Prostate gland (tissue), 2 donors: ENCODE results near the gene SLC8A2. TPM values are rescaled to one million over a fixed set of nuclear protein-coding genes. Genes with fewer than 3 reads are reported as not detected.
"Not testable (repeated sequence)": the region's sequence is repeated elsewhere in the genome, so short reads cannot be mapped to it uniquely, and the experiment has no call there.

Experiments used
- DNase-seq: peaks from one replicate; pipeline ENCODE4 v3.0.0-alpha.2; 2019; ENCODE audit warnings: low spot score
- H3K27ac ChIP-seq, 2 donors: fragments of 200-600 bp; sonication (generic); 2 replicates each; pipeline ENCODE4 v1.5.1; 2017 to 2019
- H3K27me3 ChIP-seq: fragments of 200-600 bp; sonication (generic); replicated peaks from 2 replicates; pipeline ENCODE4 v1.5.1; 2019; ENCODE audit not compliant: insufficient read depth
- H3K36me3 ChIP-seq, 2 donors: fragments of 200-600 bp; sonication (generic); 1 replicate in 1 of 2; 2 replicates in 1 of 2; pipeline versions ENCODE4 v1.5.1 to v1.8.1; 2017 to 2019
- H3K4me1 ChIP-seq: fragments of 200-600 bp; sonication (generic); replicated peaks from 2 replicates; pipeline ENCODE4 v1.5.1; 2019
- H3K4me3 ChIP-seq, 2 donors: fragments of 200-600 bp; sonication (generic); 2 replicates each; pipeline ENCODE4 v1.5.1; 2017 to 2019
- H3K9me3 ChIP-seq: fragments of 200-600 bp; sonication (generic); 2 replicates; pipeline ENCODE4 v1.5.1; 2017
- POLR2A ChIP-seq: fragments of 450-650 bp; IDR thresholded peaks from one replicate; pipeline ENCODE4 v1.6.1; 2016; ENCODE audit warnings: antibody characterized with exemption, mild to moderate bottlenecking
- POLR2AphosphoS5 ChIP-seq: sonication (generic); formaldehyde crosslinking; IDR thresholded peaks from one replicate; pipeline ENCODE4 v1.6.1; 2017; ENCODE audit warnings: antibody characterized with exemption
- WGBS: methylation state at CpG from one replicate; pipeline ENCODE4 v1.1.5; 2018; 5-methylcytosine and 5-hydroxymethylcytosine counted together
- intact Hi-C: fragments of 100-400 bp; cut with DNase I; formaldehyde crosslinking; loops from one replicate; pipeline ENCODE4 v1.14.2; 2022
- total RNA-seq, 2 donors: library from RNA; depleted of rRNA; stranded (reverse); fragments of >200 nt; gene quantifications; one replicate each; pipeline ENCODE4 v1.1.0, GENCODE V29; 2016
- TF ChIP-seq, protein P1 (sequence below), 4 experiments: fragments of 200-600 bp in 2 of 4; fragments of 450-650 bp in 2 of 4; sonication (generic) in 2 of 4; IDR thresholded peaks; 1 replicate in 3 of 4; 2 replicates in 1 of 4; pipeline ENCODE4 v1.5.1; 2016 to 2019; ENCODE audit warnings: antibody characterized with exemption in 4 of 4, mild to moderate bottlenecking in 2 of 4, moderate library complexity in 2 of 4

Gene SLC8A2
- total RNA-seq, 2 donors from 2014 or later = 1.3 to 7.7 TPM

DNA sequence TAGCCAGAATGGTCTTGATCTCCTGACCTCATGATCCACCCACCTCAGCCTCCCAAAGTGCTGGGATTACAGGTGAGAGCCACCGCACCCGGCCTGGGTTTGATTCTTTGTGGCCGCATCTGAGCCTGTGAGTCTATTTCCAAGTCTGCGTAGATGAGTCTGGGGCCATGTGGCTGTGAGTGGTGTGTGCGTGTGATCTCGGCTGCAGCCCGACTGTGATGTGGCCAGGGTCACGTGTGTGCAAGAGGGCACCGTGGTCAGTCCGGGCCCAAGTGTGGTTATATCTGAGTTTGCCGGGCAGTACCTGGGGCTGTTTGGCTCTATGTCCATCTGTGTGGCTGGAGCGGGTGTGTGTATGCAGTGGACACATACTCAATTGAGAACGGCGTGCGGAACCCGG is 57.8 kb downstream of the SLC8A2 start:
- WGBS = 98% methylated on average over 16 of the region's 16 CpGs
- DNase-seq = no peak

DNA sequence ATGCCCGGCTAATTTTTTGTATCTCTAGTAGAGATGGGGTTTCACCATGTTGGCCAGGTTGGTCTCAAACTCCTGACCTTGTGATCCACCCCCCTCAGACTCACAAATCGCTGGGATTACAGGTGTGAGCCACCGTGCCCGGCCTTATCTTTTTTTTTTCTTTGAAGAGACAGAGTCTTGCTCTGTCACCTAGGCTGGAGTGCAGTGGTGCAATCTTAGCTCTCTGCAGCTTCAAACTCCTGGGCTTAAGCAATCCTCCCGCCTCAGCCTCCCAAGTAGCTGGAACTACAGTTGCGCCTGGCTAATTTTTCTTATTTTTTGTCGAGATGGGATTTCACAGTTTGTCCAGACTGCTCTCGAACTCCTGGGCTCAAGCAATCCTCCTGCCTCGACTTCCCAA is 60.0 kb downstream of the SLC8A2 start:
- H3K9me3 ChIP-seq, intact Hi-C loops, H3K27ac ChIP-seq, H3K36me3 ChIP-seq, H3K4me3 ChIP-seq, H3K4me1 ChIP-seq, H3K27me3 ChIP-seq, DNase-seq: not testable (repeated sequence)
- 82% methylated on average over 9 of the region's 9 CpGs for WGBS

More for the DNA sequence above, 57.8 kb downstream of the SLC8A2 start:
- intact Hi-C loops = no loop called here
- H3K27ac ChIP-seq = no peak overlapping the region
- no peaks in the 10 kb centered on the region for H3K9me3 ChIP-seq
- H3K27me3 ChIP-seq = no peaks in the 10 kb centered on the region
- no peaks in the 10 kb centered on the region for H3K36me3 ChIP-seq
- no peaks in the 10 kb centered on the region for H3K4me1 ChIP-seq
- no peak overlapping the region for H3K4me3 ChIP-seq
- TF ChIP-seq POLR2AphosphoS5 = no peak
- TF ChIP-seq POLR2A = no peak
- TF ChIP-seq, protein P1, sequence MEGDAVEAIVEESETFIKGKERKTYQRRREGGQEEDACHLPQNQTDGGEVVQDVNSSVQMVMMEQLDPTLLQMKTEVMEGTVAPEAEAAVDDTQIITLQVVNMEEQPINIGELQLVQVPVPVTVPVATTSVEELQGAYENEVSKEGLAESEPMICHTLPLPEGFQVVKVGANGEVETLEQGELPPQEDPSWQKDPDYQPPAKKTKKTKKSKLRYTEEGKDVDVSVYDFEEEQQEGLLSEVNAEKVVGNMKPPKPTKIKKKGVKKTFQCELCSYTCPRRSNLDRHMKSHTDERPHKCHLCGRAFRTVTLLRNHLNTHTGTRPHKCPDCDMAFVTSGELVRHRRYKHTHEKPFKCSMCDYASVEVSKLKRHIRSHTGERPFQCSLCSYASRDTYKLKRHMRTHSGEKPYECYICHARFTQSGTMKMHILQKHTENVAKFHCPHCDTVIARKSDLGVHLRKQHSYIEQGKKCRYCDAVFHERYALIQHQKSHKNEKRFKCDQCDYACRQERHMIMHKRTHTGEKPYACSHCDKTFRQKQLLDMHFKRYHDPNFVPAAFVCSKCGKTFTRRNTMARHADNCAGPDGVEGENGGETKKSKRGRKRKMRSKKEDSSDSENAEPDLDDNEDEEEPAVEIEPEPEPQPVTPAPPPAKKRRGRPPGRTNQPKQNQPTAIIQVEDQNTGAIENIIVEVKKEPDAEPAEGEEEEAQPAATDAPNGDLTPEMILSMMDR (IDR thresholded peaks at IDR 0.05) = no peak

DNA sequence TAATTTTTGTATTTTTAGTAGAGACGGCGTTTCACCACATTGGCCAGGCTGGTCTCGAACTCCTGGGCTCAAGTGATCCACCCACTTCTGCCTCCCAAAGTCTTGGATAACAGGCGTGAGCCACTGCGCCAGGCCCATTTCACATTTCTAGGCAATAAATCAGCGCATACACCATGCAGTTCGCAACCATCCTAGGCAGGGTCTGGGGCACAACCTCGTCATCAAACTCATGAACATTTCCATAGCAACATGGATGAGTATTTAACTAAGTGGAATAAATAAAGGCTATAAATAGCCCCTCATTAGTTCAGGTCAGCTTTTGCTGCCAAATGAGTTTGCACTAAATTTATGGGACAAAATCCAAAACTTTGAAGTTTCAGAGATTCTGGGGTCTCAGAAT is 60.6 kb downstream of the SLC8A2 start:
- TF ChIP-seq, protein P1 (IDR thresholded peaks at IDR 0.05) = no peak
- TF ChIP-seq POLR2AphosphoS5 (no peak), POLR2A (no peak)
- Histone ChIP-seq H3K27ac (no peak overlapping the region), H3K4me3 (no peak overlapping the region), H3K27me3 (no peaks in the 10 kb centered on the region), H3K4me1 (no peaks in the 10 kb centered on the region), H3K9me3 (no peaks in the 10 kb centered on the region), H3K36me3 (no peaks in the 10 kb centered on the region)
- intact Hi-C loops = no loop called here
- 83% methylated on average over 8 of the region's 8 CpGs for WGBS
- no peak for DNase-seq

DNA sequence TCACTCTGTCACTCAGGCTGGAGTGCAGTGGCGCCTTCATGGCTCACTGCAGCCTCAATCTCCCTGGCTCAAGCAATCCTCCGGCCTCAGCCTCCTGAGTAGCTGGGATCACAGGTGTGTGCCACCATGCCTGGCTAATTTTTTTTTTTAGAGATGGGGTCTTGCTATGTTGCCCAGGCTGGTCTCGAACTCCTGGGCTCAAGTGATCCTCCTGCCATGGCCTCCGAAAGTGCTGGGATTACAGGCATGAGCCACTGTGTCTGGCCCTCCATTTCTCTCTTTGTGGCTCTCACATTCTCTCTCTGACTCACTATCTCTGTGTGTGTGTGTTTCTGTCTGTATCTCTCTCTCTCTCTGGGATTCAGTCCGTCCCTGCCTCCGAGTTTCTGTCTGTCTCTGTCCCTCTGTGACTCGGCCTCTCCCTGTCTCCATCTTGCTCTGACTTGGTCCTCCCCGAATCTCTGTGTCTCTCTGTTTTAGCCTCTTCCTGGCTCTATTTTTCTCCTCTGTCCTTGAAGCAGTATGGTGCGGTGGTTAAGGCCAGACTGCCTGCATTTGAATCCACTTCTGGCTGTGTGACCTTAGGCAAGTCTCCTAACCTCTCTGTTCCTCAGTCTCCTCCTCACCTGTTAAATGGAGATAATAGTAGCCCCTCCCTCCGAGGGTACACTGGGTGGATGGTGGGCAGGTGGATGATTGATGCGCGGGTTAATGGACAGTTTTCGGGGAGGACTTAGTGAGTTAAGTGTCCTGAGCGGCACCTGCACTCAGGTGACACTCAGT is 63.3 kb downstream of the SLC8A2 start:
- no peak for DNase-seq
- intact Hi-C loops = no loop called here
- Histone ChIP-seq H3K4me1 (no peaks in the 10 kb centered on the region), H3K27me3 (no peaks in the 10 kb centered on the region), H3K36me3 (no peaks in the 10 kb centered on the region), H3K4me3 (no peak overlapping the region), H3K27ac (no peak overlapping the region), H3K9me3 (no peaks in the 10 kb centered on the region)
- WGBS = 93% methylated on average over 14 of the region's 14 CpGs
- TF ChIP-seq POLR2A = no peak
- TF ChIP-seq, protein P1 (IDR thresholded peaks at IDR 0.05) = no peak
- no peak for TF ChIP-seq POLR2AphosphoS5

DNA sequence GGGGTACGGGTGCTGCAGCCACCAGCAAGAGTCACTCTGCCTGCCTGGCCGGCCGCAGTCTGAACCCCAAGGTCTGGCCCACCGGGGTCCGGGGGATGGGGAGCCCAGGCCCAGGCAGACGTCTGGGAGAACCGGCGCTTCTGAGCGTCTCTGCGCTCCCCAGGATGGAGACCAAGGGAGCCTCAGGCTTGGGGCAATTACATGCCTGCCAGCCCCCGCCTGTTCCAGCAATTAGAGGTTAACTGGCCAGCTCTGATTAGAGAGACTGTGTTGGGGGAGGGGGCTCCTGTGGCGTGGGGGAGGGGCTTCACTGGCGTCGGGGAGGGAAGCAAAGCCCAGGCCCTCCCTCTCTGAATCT is 64.3 kb downstream of the SLC8A2 start:
- H3K36me3 ChIP-seq = no peaks in the 10 kb centered on the region
- 19% methylated on average over 8 of the region's 14 CpGs for WGBS
- intact Hi-C loops = no loop called here

More for the DNA sequence above, 64.3 kb downstream of the SLC8A2 start:
- Histone ChIP-seq H3K27me3 (no peaks in the 10 kb centered on the region), H3K4me1 (no peaks in the 10 kb centered on the region), H3K27ac (no peak overlapping the region), H3K9me3 (no peaks in the 10 kb centered on the region), H3K4me3 (no peak overlapping the region)
- TF ChIP-seq POLR2AphosphoS5 = no peak
- no peak for DNase-seq
